ENCODE results near the gene DLG4.
"Not testable (repeated sequence)": the region's sequence is repeated elsewhere in the genome, so short reads cannot be mapped to it uniquely, and the experiment has no call there.

Gene DLG4

GRCh38 chr17:7179317-7180254 is 40.0 kb downstream of the DLG4 start, which contains the start of gene ASGR1:
Gene ASGR1 (minus strand): TSS chr17:7179370. CDS start chr17:7178563, 807 bp downstream.
- DNase-seq = no peak

- no peak for DNase-seq
Observed at GRCh38 chr17:7178973-7179316, 40.7 kb downstream of the DLG4 start.

- DNase-seq = peak; percentile 67
Observed at GRCh38 chr17:7177954-7178477, 41.6 kb downstream of the DLG4 start.

- DNase-seq = peak; percentile 84
Observed at GRCh38 chr17:7177191-7177953, 42.3 kb downstream of the DLG4 start.

GRCh38 chr17:7176841-7177190 is 42.8 kb downstream of the DLG4 start:
- peak; percentile 33 for DNase-seq

GRCh38 chr17:7176107-7176840 is 43.4 kb downstream of the DLG4 start:
- no peak for DNase-seq

GRCh38 chr17:7175330-7175733 is 44.3 kb downstream of the DLG4 start:
- DNase-seq = no peak

- no peak for DNase-seq
Observed at GRCh38 chr17:7174603-7175326, 44.9 kb downstream of the DLG4 start.

GRCh38 chr17:7173687-7174602 is 45.7 kb downstream of the DLG4 start:
- DNase-seq = no peak

GRCh38 chr17:7172522-7173191 is 47.0 kb downstream of the DLG4 start:
- DNase-seq = not testable (repeated sequence)

GRCh38 chr17:7169565-7169908 is 50.1 kb downstream of the DLG4 start:
- not testable (repeated sequence) for DNase-seq

GRCh38 chr17:7168841-7169564 is 50.6 kb downstream of the DLG4 start:
- not testable (repeated sequence) for DNase-seq

- DNase-seq = no peak
Observed at GRCh38 chr17:7167832-7168231, 51.8 kb downstream of the DLG4 start.

- DNase-seq = no peak
Observed at GRCh38 chr17:7166873-7167272, 52.8 kb downstream of the DLG4 start.

GRCh38 chr17:7159571-7159970 is 60.1 kb downstream of the DLG4 start:
- DNase-seq = not testable (repeated sequence)

GRCh38 chr17:7158424-7158823 is 61.2 kb downstream of the DLG4 start:
- not testable (repeated sequence) for DNase-seq

GRCh38 chr17:7156342-7156940 is 63.2 kb downstream of the DLG4 start:
- DNase-seq = no peak

GRCh38 chr17:7147772-7148171 is 71.9 kb downstream of the DLG4 start:
- no peak for DNase-seq

GRCh38 chr17:7146115-7146514 is 73.5 kb downstream of the DLG4 start:
- DNase-seq = no peak

- no peak for DNase-seq
Observed at GRCh38 chr17:7144213-7144612, 75.4 kb downstream of the DLG4 start.
